ENCODE data around the gene CPNE1. TPM values are rescaled to one million over a fixed set of nuclear protein-coding genes. Genes with fewer than 3 reads are reported as not detected.

Gene CPNE1
- total RNA-seq, 1 donor from 2014 or later, result 116 TPM

DNA sequence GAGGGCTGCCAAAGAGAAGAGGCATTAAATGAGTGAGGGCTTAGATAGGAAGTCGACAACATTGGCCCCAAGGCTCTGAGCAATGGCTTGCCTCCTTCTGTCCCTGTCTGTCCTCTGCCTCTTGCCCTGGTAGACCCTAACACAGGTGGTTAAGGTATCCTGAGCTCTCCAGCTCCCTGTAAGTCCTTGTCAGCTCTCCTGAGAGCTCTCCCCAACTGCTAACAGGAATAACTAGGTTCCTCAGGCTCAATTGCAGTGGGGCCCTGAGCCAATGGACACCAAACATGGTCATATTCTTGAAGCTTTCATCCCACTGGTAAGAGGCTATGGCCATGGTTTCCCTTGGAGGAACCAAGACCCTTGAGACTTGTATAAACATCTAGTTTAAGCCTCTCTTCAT lies 5.0 kb upstream of the CPNE1 start:
- Histone ChIP-seq H3K36me3 (ENCODE audit: control insufficient read depth in 3 of 3, insufficient read depth in 3 of 3, low read length in 3 of 3) (peaks cover 35 to 58% (median 54%) of the 10 kb centered on the region in 3 donors), H3K9me3 (ENCODE audit: control insufficient read depth in 3 of 3, low read length in 3 of 3) (no peaks in the 10 kb centered on the region), H3K9ac (ENCODE audit: low read depth in 1 of 3, low read length in 3 of 3) (no peak overlapping the region), H3K4me3 (ENCODE audit: low read length in 3 of 3) (no peak overlapping the region), H3K4me1 (ENCODE audit: control insufficient read depth in 3 of 3, insufficient read depth in 3 of 3, low read length in 3 of 3) (peaks cover 0 to 3% (median 0%) of the 10 kb centered on the region in 3 donors), H3K27ac (ENCODE audit: low read depth, low read length) (no peak overlapping the region), H3K27me3 (ENCODE audit: control insufficient read depth in 3 of 3, insufficient read depth in 3 of 3, low read length in 3 of 3) (no peaks in the 10 kb centered on the region)

DNA sequence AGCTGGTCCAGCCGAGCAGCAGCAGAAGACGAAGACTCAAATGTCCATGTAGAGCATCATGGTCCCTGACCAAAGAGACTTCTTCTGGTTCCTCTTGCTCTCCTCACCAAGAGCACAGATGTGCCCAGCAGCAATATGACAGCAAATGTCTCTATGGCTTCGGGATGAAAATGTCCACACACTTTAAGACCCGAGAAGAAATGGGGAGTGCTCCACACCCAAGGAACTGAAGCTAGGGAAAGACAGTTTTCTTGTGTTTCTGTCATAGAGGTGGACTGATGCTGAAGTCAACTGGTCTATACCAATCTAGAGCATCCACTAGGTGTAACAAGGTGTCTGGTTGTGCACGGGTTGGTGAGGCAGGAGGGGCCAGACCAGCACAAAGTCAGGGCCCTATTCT lies 4.5 kb upstream of the CPNE1 start:
- Histone ChIP-seq H3K27me3 (ENCODE audit: control insufficient read depth in 3 of 3, insufficient read depth in 3 of 3, low read length in 3 of 3) (no peaks in the 10 kb centered on the region), H3K4me1 (ENCODE audit: control insufficient read depth in 3 of 3, insufficient read depth in 3 of 3, low read length in 3 of 3) (peaks cover 0 to 6% (median 0%) of the 10 kb centered on the region in 3 donors), H3K4me3 (ENCODE audit: low read length in 3 of 3) (no peak overlapping the region), H3K9me3 (ENCODE audit: control insufficient read depth in 3 of 3, low read length in 3 of 3) (no peaks in the 10 kb centered on the region), H3K36me3 (ENCODE audit: control insufficient read depth in 3 of 3, insufficient read depth in 3 of 3, low read length in 3 of 3) (peaks cover 34 to 54% (median 50%) of the 10 kb centered on the region in 3 donors), H3K9ac (ENCODE audit: low read depth in 1 of 3, low read length in 3 of 3) (no peak overlapping the region), H3K27ac (ENCODE audit: low read depth, low read length) (no peak overlapping the region)

GRCh38 chr20:35665949-35666288 lies 1.2 kb upstream of the CPNE1 start:
- H3K27ac ChIP-seq (ENCODE audit: low read depth, low read length), result no peak overlapping the region
- H3K4me3 ChIP-seq (ENCODE audit: low read length in 3 of 3), result no peak overlapping the region
- peaks cover 18 to 24% (median 24%) of the 10 kb centered on the region in 3 donors for H3K36me3 ChIP-seq (ENCODE audit: control insufficient read depth in 3 of 3, insufficient read depth in 3 of 3, low read length in 3 of 3)
- H3K4me1 ChIP-seq (ENCODE audit: control insufficient read depth in 3 of 3, insufficient read depth in 3 of 3, low read length in 3 of 3), result peaks cover 17 to 28% (median 24%) of the 10 kb centered on the region in 3 donors
- H3K27me3 ChIP-seq (ENCODE audit: control insufficient read depth in 3 of 3, insufficient read depth in 3 of 3, low read length in 3 of 3), result no peaks in the 10 kb centered on the region
- H3K9ac ChIP-seq (ENCODE audit: low read depth in 1 of 3, low read length in 3 of 3), result no peak overlapping the region
- no peaks in the 10 kb centered on the region for H3K9me3 ChIP-seq (ENCODE audit: control insufficient read depth in 3 of 3, low read length in 3 of 3)

GRCh38 chr20:35663516-35664465 lies 909 bp downstream of the CPNE1 start:
- H3K9ac ChIP-seq (ENCODE audit: low read depth in 1 of 3, low read length in 3 of 3), result peak overlapping the region; percentile 99 to 100 (median 100)
- H3K27me3 ChIP-seq (ENCODE audit: control insufficient read depth in 3 of 3, insufficient read depth in 3 of 3, low read length in 3 of 3), result no peaks in the 10 kb centered on the region
- H3K4me1 ChIP-seq (ENCODE audit: control insufficient read depth in 3 of 3, insufficient read depth in 3 of 3, low read length in 3 of 3), result peaks cover 25 to 38% (median 34%) of the 10 kb centered on the region in 3 donors
- H3K4me3 ChIP-seq (ENCODE audit: low read length in 3 of 3), result peak overlapping the region; percentile 99
- peak overlapping the region; percentile 98 for H3K27ac ChIP-seq (ENCODE audit: low read depth, low read length)
- H3K9me3 ChIP-seq (ENCODE audit: control insufficient read depth in 3 of 3, low read length in 3 of 3), result no peaks in the 10 kb centered on the region
- H3K36me3 ChIP-seq (ENCODE audit: control insufficient read depth in 3 of 3, insufficient read depth in 3 of 3, low read length in 3 of 3), result peaks cover 2 to 5% (median 3%) of the 10 kb centered on the region in 3 donors

DNA sequence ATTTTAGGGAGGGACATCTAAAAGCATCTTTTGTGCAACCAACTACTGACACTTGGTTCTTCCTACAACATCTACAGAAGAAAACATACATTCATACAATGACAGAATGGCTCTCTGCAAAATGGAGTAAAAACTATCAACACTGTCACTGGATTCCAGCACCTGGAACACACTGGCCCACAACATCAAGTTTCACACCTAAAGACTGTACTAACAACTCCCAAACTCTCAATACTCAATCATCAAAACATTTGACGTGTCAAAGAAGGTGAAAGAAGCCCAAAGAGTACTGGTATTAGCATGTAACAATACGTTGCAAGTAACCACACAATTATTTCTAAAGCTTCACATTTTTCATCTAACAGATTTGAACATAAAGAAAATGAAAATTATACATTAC lies 2.1 kb downstream of the CPNE1 start:
- Histone ChIP-seq H3K27ac (ENCODE audit: low read depth, low read length) (no peak overlapping the region), H3K36me3 (ENCODE audit: control insufficient read depth in 3 of 3, insufficient read depth in 3 of 3, low read length in 3 of 3) (no peaks in the 10 kb centered on the region), H3K27me3 (ENCODE audit: control insufficient read depth in 3 of 3, insufficient read depth in 3 of 3, low read length in 3 of 3) (no peaks in the 10 kb centered on the region), H3K4me1 (ENCODE audit: control insufficient read depth in 3 of 3, insufficient read depth in 3 of 3, low read length in 3 of 3) (peaks cover 26 to 39% (median 36%) of the 10 kb centered on the region in 3 donors), H3K9me3 (ENCODE audit: control insufficient read depth in 3 of 3, low read length in 3 of 3) (no peaks in the 10 kb centered on the region), H3K4me3 (ENCODE audit: low read length in 3 of 3) (peak overlapping the region in 2 of 3 donors; percentile 15 to 27), H3K9ac (ENCODE audit: low read depth in 1 of 3, low read length in 3 of 3) (peak overlapping the region; percentile 99 to 100 (median 100))

GRCh38 chr20:35661908-35662307 lies 2.8 kb downstream of the CPNE1 start:
- Histone ChIP-seq H3K4me3 (ENCODE audit: low read length in 3 of 3) (peak overlapping the region in 1 of 3 donors; percentile 57), H3K9me3 (ENCODE audit: control insufficient read depth in 3 of 3, low read length in 3 of 3) (no peaks in the 10 kb centered on the region), H3K9ac (ENCODE audit: low read depth in 1 of 3, low read length in 3 of 3) (peak overlapping the region in 2 of 3 donors; percentile 13 to 99), H3K27ac (ENCODE audit: low read depth, low read length) (no peak overlapping the region), H3K4me1 (ENCODE audit: control insufficient read depth in 3 of 3, insufficient read depth in 3 of 3, low read length in 3 of 3) (peaks cover 29 to 44% (median 40%) of the 10 kb centered on the region in 3 donors), H3K36me3 (ENCODE audit: control insufficient read depth in 3 of 3, insufficient read depth in 3 of 3, low read length in 3 of 3) (no peaks in the 10 kb centered on the region), H3K27me3 (ENCODE audit: control insufficient read depth in 3 of 3, insufficient read depth in 3 of 3, low read length in 3 of 3) (no peaks in the 10 kb centered on the region)

DNA sequence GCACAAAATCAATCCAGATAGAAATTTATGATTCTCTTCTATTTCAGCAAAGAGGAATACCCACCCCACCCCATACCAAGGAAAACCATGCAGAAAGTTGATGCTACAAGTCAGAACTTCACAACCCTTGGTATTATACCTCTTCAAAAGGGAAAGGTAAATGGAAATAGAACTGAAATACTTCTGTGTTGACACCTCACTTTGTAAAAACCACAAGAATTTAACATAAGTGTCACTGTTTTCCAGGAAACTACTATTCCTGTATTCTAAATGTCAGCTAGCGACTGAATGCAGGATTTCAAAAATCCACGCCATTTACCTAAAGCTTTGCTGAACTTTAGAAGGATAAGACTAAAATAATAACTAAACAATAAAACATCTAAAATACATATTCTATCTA lies 3.6 kb downstream of the CPNE1 start:
- H3K4me1 ChIP-seq (ENCODE audit: control insufficient read depth in 3 of 3, insufficient read depth in 3 of 3, low read length in 3 of 3), result peaks cover 29 to 44% (median 40%) of the 10 kb centered on the region in 3 donors
- no peaks in the 10 kb centered on the region for H3K27me3 ChIP-seq (ENCODE audit: control insufficient read depth in 3 of 3, insufficient read depth in 3 of 3, low read length in 3 of 3)
- no peak overlapping the region for H3K9ac ChIP-seq (ENCODE audit: low read depth in 1 of 3, low read length in 3 of 3)
- H3K4me3 ChIP-seq (ENCODE audit: low read length in 3 of 3), result peak overlapping the region in 1 of 3 donors; percentile 57
- H3K27ac ChIP-seq (ENCODE audit: low read depth, low read length), result no peak overlapping the region
- H3K36me3 ChIP-seq (ENCODE audit: control insufficient read depth in 3 of 3, insufficient read depth in 3 of 3, low read length in 3 of 3), result no peaks in the 10 kb centered on the region
- H3K9me3 ChIP-seq (ENCODE audit: control insufficient read depth in 3 of 3, low read length in 3 of 3), result no peaks in the 10 kb centered on the region

DNA sequence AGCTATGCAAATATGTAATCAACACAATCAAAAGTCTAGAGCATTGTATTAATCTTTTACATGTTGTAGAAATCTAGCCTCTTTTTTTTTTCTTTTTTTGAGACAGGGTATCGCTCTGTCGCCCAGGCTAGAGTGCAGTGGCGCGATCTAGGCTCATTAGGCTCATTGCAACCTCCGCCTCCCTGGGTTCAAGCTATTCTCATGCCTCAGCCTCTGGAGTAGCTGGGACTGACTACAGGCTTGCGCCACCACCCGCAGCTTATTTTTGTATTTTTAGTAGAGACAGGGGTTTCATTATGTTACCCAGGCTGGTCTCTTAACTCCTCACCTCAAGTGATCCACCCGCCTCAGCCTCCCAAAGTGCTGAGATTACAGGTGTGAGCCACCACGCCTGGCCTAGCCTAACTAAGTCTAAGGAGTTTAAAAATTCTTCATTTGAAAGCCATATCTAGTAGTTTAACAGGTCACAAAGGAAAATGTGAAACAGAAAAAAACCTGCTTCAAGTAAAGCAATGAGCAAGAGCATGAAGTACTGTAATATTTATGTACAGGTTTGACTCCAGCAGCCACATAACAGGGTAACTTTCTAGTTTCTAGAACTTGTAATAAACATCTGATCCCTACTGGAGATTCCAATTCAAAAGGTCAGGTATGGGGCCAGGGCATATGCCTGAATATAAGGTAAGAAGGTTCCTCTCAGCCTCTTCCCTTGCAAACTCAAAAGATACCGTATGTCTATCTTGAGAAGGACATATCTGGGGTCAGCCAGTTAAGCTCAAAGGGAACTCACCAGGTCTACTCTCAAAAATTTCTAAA lies 4.4 kb downstream of the CPNE1 start:
- H3K9ac ChIP-seq (ENCODE audit: low read depth in 1 of 3, low read length in 3 of 3), result no peak overlapping the region
- peaks cover 0 to under 1% (median 0%) of the 10 kb centered on the region in 3 donors for H3K36me3 ChIP-seq (ENCODE audit: control insufficient read depth in 3 of 3, insufficient read depth in 3 of 3, low read length in 3 of 3)
- H3K4me3 ChIP-seq (ENCODE audit: low read length in 3 of 3), result peak overlapping the region in 1 of 3 donors; percentile 12
- peaks cover 29 to 44% (median 40%) of the 10 kb centered on the region in 3 donors for H3K4me1 ChIP-seq (ENCODE audit: control insufficient read depth in 3 of 3, insufficient read depth in 3 of 3, low read length in 3 of 3)
- no peaks in the 10 kb centered on the region for H3K9me3 ChIP-seq (ENCODE audit: control insufficient read depth in 3 of 3, low read length in 3 of 3)
- H3K27ac ChIP-seq (ENCODE audit: low read depth, low read length), result no peak overlapping the region
- H3K27me3 ChIP-seq (ENCODE audit: control insufficient read depth in 3 of 3, insufficient read depth in 3 of 3, low read length in 3 of 3), result no peaks in the 10 kb centered on the region

DNA sequence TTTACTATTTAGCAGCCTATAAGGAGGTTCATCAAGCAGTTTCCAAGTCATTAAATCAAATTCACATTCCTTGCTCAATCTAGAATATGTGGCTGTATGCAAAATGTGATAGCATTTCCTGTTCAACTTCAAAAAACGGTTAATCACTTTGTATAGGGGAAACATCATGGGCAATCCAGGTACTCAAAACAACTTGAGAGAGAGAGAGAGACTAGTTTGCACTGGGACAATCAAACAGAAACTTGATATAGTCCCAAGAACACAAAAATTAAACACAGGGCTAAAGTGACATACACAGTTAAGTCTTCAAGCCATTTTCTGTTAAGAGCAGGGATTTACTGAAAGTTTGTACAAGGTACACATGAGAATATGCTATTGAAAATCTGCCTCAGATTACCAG lies 7.4 kb downstream of the CPNE1 start:
- no peak overlapping the region for H3K4me3 ChIP-seq (ENCODE audit: low read length in 3 of 3)
- peaks cover 21 to 32% (median 31%) of the 10 kb centered on the region in 3 donors for H3K4me1 ChIP-seq (ENCODE audit: control insufficient read depth in 3 of 3, insufficient read depth in 3 of 3, low read length in 3 of 3)
- no peaks in the 10 kb centered on the region for H3K27me3 ChIP-seq (ENCODE audit: control insufficient read depth in 3 of 3, insufficient read depth in 3 of 3, low read length in 3 of 3)
- H3K27ac ChIP-seq (ENCODE audit: low read depth, low read length), result no peak overlapping the region
- H3K36me3 ChIP-seq (ENCODE audit: control insufficient read depth in 3 of 3, insufficient read depth in 3 of 3, low read length in 3 of 3), result peaks cover 19 to 24% (median 23%) of the 10 kb centered on the region in 3 donors
- H3K9ac ChIP-seq (ENCODE audit: low read depth in 1 of 3, low read length in 3 of 3), result no peak overlapping the region
- H3K9me3 ChIP-seq (ENCODE audit: control insufficient read depth in 3 of 3, low read length in 3 of 3), result no peaks in the 10 kb centered on the region

All from skeletal muscle tissue (tissue), 4 donors.